ENCODE measurements around the gene MARCHF2. TPM values are rescaled to one million over a fixed set of nuclear protein-coding genes. Genes with fewer than 3 reads are reported as not detected.

Gene MARCHF2
- total and polyA plus RNA-seq, 9 of the 15 experiments (the other 6 are each of a cell fraction or from before 2014, with no cell fraction given), result 0.39 to 6.4 (median 2.2) TPM

- TF ChIP-seq KDM4B (IDR thresholded peaks at IDR 0.05; ENCODE audit: borderline replicate concordance in 2 of 2, low read depth in 1 of 2), result no peak
- no peak for TF ChIP-seq L3MBTL2 (IDR thresholded peaks at IDR 0.05)
- TF ChIP-seq CXXC5 (CRISPR knock-in tag; IDR thresholded peaks at IDR 0.05), result no peak
- no peak for TF ChIP-seq ZNF140 (CRISPR knock-in tag; IDR thresholded peaks at IDR 0.05)
- no peak for TF ChIP-seq HNRNPL (IDR thresholded peaks at IDR 0.05; ENCODE audit: low read depth, low read length)
- TF ChIP-seq SAFB (IDR thresholded peaks at IDR 0.05; ENCODE audit: borderline replicate concordance, low read depth, low read length), result no peak
- TF ChIP-seq CC2D1A (IDR thresholded peaks at IDR 0.05), result 0 out of 2 replicates have a peak, but pooled peaks have one; percentile 7
- no peak for TF ChIP-seq KLF16 (IDR thresholded peaks at IDR 0.05)
- TF ChIP-seq ELF1 (tag; IDR thresholded peaks at IDR 0.05), result no peak
- TF ChIP-seq XRCC4 (IDR thresholded peaks at IDR 0.05; ENCODE audit: extremely low read depth, insufficient read depth, insufficient read length), result no peak
- TF ChIP-seq, protein P1, sequence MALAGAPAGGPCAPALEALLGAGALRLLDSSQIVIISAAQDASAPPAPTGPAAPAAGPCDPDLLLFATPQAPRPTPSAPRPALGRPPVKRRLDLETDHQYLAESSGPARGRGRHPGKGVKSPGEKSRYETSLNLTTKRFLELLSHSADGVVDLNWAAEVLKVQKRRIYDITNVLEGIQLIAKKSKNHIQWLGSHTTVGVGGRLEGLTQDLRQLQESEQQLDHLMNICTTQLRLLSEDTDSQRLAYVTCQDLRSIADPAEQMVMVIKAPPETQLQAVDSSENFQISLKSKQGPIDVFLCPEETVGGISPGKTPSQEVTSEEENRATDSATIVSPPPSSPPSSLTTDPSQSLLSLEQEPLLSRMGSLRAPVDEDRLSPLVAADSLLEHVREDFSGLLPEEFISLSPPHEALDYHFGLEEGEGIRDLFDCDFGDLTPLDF (CRISPR knock-in tag; IDR thresholded peaks at IDR 0.05), result no peak
- no peak for TF ChIP-seq ZBTB7A (IDR thresholded peaks at IDR 0.05; ENCODE audit: borderline replicate concordance, control insufficient read depth, low read depth, low read length)
- TF ChIP-seq THRA (IDR thresholded peaks at IDR 0.05), result peak; percentile 88
- TF ChIP-seq E2F6 (IDR thresholded peaks at IDR 0.05; ENCODE audit: borderline replicate concordance in 1 of 2, extremely low read depth in 1 of 2, insufficient read depth in 1 of 2, insufficient read length in 1 of 2, low read depth in 1 of 2, low read length in 1 of 2, poor library complexity in 1 of 2, severe bottlenecking in 1 of 2), result no peak
- TF ChIP-seq, protein P2, sequence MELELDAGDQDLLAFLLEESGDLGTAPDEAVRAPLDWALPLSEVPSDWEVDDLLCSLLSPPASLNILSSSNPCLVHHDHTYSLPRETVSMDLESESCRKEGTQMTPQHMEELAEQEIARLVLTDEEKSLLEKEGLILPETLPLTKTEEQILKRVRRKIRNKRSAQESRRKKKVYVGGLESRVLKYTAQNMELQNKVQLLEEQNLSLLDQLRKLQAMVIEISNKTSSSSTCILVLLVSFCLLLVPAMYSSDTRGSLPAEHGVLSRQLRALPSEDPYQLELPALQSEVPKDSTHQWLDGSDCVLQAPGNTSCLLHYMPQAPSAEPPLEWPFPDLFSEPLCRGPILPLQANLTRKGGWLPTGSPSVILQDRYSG (tag; conservative IDR thresholded peaks at IDR 0.05; ENCODE audit: low read depth), result no peak
- TF ChIP-seq SMAD4 (CRISPR knock-in tag; conservative IDR thresholded peaks at IDR 0.05), result peak; percentile 34; the same call in 1 of the 2 replicates
- no peak for TF ChIP-seq KLF13 (tag; IDR thresholded peaks at IDR 0.05; ENCODE audit: borderline replicate concordance, low read depth)
- TF ChIP-seq LARP7 (IDR thresholded peaks at IDR 0.05), result no peak
- TF ChIP-seq ZNF24 (IDR thresholded peaks at IDR 0.05), result no peak
- TF ChIP-seq HDAC1 (IDR thresholded peaks at IDR 0.05), result no peak
- TF ChIP-seq SRSF9 (IDR thresholded peaks at IDR 0.05; ENCODE audit: borderline replicate concordance, low read depth, low read length), result no peak
- TF ChIP-seq GABPB2 (CRISPR knock-in tag; conservative IDR thresholded peaks at IDR 0.05), result no peak
Measured at GRCh38 chr19:8373867-8374813, 39.0 kb upstream of the MARCHF2 start (continued).
